Stimulated activated CD8-positive, alpha-beta memory T cell treated with anti-CD3 and anti-CD28 coated beads, Interleukin-15, amount 100 ng/mL, for 4 hours (primary cell): ENCODE data around the gene USP10.
A peak's percentile ranks its signal among the peaks of the same experiment; 100 is the strongest.
"Not testable (repeated sequence)": the region's sequence is repeated elsewhere in the genome, so short reads cannot be mapped to it uniquely, and the experiment has no call there.

Experiments used
- DNase-seq, 2 donors: peaks; one replicate each; pipeline ENCODE4 v3.0.0-alpha.2; 2020; ENCODE audit warnings: low read depth in 2 of 2

USP10 gene

GRCh38 chr16:84726669-84727467 is 27.1 kb downstream of the USP10 start:
- DNase-seq, result no peak

- no peak for DNase-seq
Measured at GRCh38 chr16:84728853-84729424, 29.1 kb downstream of the USP10 start.

GRCh38 chr16:84729716-84730320 is 30.0 kb downstream of the USP10 start:
- no peak for DNase-seq

- no peak for DNase-seq
Measured at GRCh38 chr16:84730406-84731106, 30.8 kb downstream of the USP10 start.

GRCh38 chr16:84732332-84732673 is 32.5 kb downstream of the USP10 start:
- DNase-seq, result not testable (repeated sequence)

- DNase-seq, result no peak
Measured at GRCh38 chr16:84732674-84733352, 33.0 kb downstream of the USP10 start.

GRCh38 chr16:84735849-84736586 is 36.2 kb downstream of the USP10 start:
- peak in 1 of 2 donors; percentile 26 for DNase-seq

- no peak for DNase-seq
Measured at GRCh38 chr16:84737192-84738011, 37.6 kb downstream of the USP10 start.

- peak; percentile 35 to 51 for DNase-seq
Measured at GRCh38 chr16:84738255-84739038, 38.6 kb downstream of the USP10 start.

GRCh38 chr16:84739349-84740124 is 39.7 kb downstream of the USP10 start:
- no peak for DNase-seq

GRCh38 chr16:84740596-84741116 is 40.9 kb downstream of the USP10 start:
- DNase-seq, result no peak

- DNase-seq, result no peak
Measured at GRCh38 chr16:84741340-84741830, 41.6 kb downstream of the USP10 start.

- DNase-seq, result no peak
Measured at GRCh38 chr16:84742641-84743092, 42.9 kb downstream of the USP10 start.

GRCh38 chr16:84746231-84746630 is 46.4 kb downstream of the USP10 start:
- no peak for DNase-seq

- no peak for DNase-seq
Measured at GRCh38 chr16:84746875-84747274, 47.1 kb downstream of the USP10 start.

GRCh38 chr16:84748247-84748646 is 48.4 kb downstream of the USP10 start:
- DNase-seq, result not testable (repeated sequence)

- no peak for DNase-seq
Measured at GRCh38 chr16:84749072-84749471, 49.3 kb downstream of the USP10 start.

- DNase-seq, result no peak
Measured at GRCh38 chr16:84749815-84750214, 50.0 kb downstream of the USP10 start.
